ENCODE data around the gene AGO1.

The AGO1 gene

GRCh38 chr1:35980090-35980489, 97.1 kb downstream of the AGO1 start:
- DNase-seq (ENCODE audit: low read depth): no peak

All from iris pigment epithelial cell (primary cell).